Lower leg skin (tissue), 3 donors: ENCODE data around the gene ATG101.

ENCODE experiments used
- CTCF ChIP-seq, 3 donors: fragments of 450-650 bp; IDR thresholded peaks; one replicate each; pipeline ENCODE4 v1.5.1; 2016; ENCODE audit warnings: antibody characterized with exemption in 3 of 3, mild to moderate bottlenecking in 3 of 3, moderate library complexity in 2 of 3
- POLR2A ChIP-seq, 2 donors: fragments of 450-650 bp; IDR thresholded peaks; one replicate each; pipeline ENCODE4 v1.6.1; 2016 to 2017; ENCODE audit warnings: antibody characterized with exemption in 2 of 2, mild to moderate bottlenecking in 1 of 2, moderate library complexity in 1 of 2

GRCh38 chr12:52070185-52070925, 577 bp downstream of the ATG101 start:
- TF ChIP-seq CTCF (IDR thresholded peaks at IDR 0.05), result no peak
- no peak for TF ChIP-seq POLR2A (IDR thresholded peaks at IDR 0.05)
